H1 (cell line): ENCODE measurements around the gene USP24. TPM values are rescaled to one million over a fixed set of nuclear protein-coding genes. Genes with fewer than 3 reads are reported as not detected.

Experiments
- CTCF ChIA-PET: fragments of 300-600 bp; sonication (Branson Sonifier 250); formaldehyde crosslinking; loops from one replicate; lab custom pipeline; 2021; ENCODE audit not compliant: partially characterized antibody; lab: Charles Lee
- POLR2A ChIA-PET: fragments of 300-600 bp; sonication (Branson Sonifier 250); formaldehyde crosslinking; loops from one replicate; lab custom pipeline; 2021; ENCODE audit warnings: inconsistent platforms; ENCODE audit not compliant: partially characterized antibody; lab: Charles Lee
- DNase-seq, 2 experiments: peaks; one replicate each; pipeline versions ENCODE4 v3.0.0 to v3.0.0-alpha.2; 2010 to 2022; ENCODE audit warnings: low spot score in 2 of 2, low read depth in 1 of 2, mixed read lengths in 1 of 2
- FAIRE-seq: peaks from 2 replicates; lab custom pipeline; 2011; peaks lifted over from hg19 to GRCh38; lab: Jason Lieb, UNC
- H2AFZ ChIP-seq: 2 replicates; pipeline ENCODE4 v1.8.1; 2012; ENCODE audit warnings: low read length, inconsistent platforms
- H2AK5ac ChIP-seq: 2 replicates; pipeline ENCODE4 v1.6.1; 2013; ENCODE audit warnings: low read depth, low read length
- H2BK120ac ChIP-seq: replicated peaks from 2 replicates; pipeline ENCODE3; 2013; ENCODE audit warnings: low read depth, low read length, inconsistent platforms
- H2BK12ac ChIP-seq: 2 replicates; pipeline ENCODE4 v1.6.1; 2013; ENCODE audit warnings: low read depth, low read length
- H2BK15ac ChIP-seq: 2 replicates; pipeline ENCODE4 v1.6.1; 2013; ENCODE audit warnings: low read length
- H2BK20ac ChIP-seq: 2 replicates; pipeline ENCODE4 v1.6.1; 2013; ENCODE audit warnings: low read length
- H2BK5ac ChIP-seq: 2 replicates; pipeline ENCODE4 v1.6.1; 2013; ENCODE audit warnings: low read depth, low read length
- H3K14ac ChIP-seq: 2 replicates; pipeline ENCODE4 v1.6.1; 2013; ENCODE audit warnings: inconsistent platforms; ENCODE audit not compliant: insufficient read length
- H3K18ac ChIP-seq: 2 replicates; pipeline ENCODE4 v1.6.1; 2013; ENCODE audit warnings: low read length; ENCODE audit errors: extremely low read depth
- H3K23ac ChIP-seq: 2 replicates; pipeline ENCODE4 v1.6.1; 2013; ENCODE audit warnings: inconsistent platforms; ENCODE audit not compliant: insufficient read length
- H3K23me2 ChIP-seq: 2 replicates; pipeline ENCODE4 v1.6.1; 2013; ENCODE audit warnings: low read depth, low read length
- H3K27ac ChIP-seq: 2 replicates; pipeline ENCODE4 v1.6.1; 2011; ENCODE audit warnings: low read depth, low read length, inconsistent platforms
- H3K27me3 ChIP-seq, 4 experiments: replicated peaks in 1 of 4; 1 replicate in 1 of 4; 2 replicates in 3 of 4; pipeline versions ENCODE4 v1.6.1 to v1.8.1; 2011 to 2013; ENCODE audit warnings: low read length in 3 of 4, mild to moderate bottlenecking in 3 of 4, inconsistent platforms in 2 of 4, mixed read lengths in 2 of 4, moderate library complexity in 1 of 4; ENCODE audit not compliant: control insufficient read depth in 3 of 4, insufficient read depth in 3 of 4; ENCODE audit errors: extremely low read depth in 1 of 4
- H3K36me3 ChIP-seq, 4 experiments: 2 replicates each; pipeline versions ENCODE4 v1.6.1 to v1.8.1; 2011 to 2013; ENCODE audit warnings: mild to moderate bottlenecking in 4 of 4, low read length in 3 of 4, moderate library complexity in 2 of 4, control low read depth in 1 of 4, inconsistent platforms in 1 of 4; ENCODE audit not compliant: insufficient read depth in 4 of 4, control insufficient read depth in 2 of 4
- H3K4ac ChIP-seq: replicated peaks from 2 replicates; pipeline ENCODE3; 2013; ENCODE audit warnings: low read length, low read depth, mixed read lengths, inconsistent platforms; ENCODE audit not compliant: insufficient read length
- H3K4me1 ChIP-seq, 4 experiments: replicated peaks in 1 of 4; 1 replicate in 1 of 4; 2 replicates in 3 of 4; pipeline versions ENCODE4 v1.6.1 to v1.8.1; 2011 to 2013; ENCODE audit warnings: low read length in 3 of 4, inconsistent platforms in 2 of 4, mixed read lengths in 1 of 4; ENCODE audit not compliant: insufficient read depth in 4 of 4, control insufficient read depth in 3 of 4
- H3K4me2 ChIP-seq, 2 experiments: 2 replicates each; pipeline versions ENCODE4 v1.6.1 to v1.8.1; 2011 to 2013; ENCODE audit warnings: low read depth in 2 of 2, low read length in 2 of 2, control low read depth in 1 of 2, inconsistent platforms in 1 of 2, mild to moderate bottlenecking in 1 of 2; ENCODE audit not compliant: insufficient read depth in 1 of 2
- H3K4me3 ChIP-seq, 4 experiments: fragments of 200-600, 300-600 bp in 1 of 4; sonication (generic), shearing (Covaris generic), sonication (Bioruptor Twin) in 1 of 4; 2 replicates each; pipeline versions ENCODE4 v1.5.1 to v1.8.1; 2011 to 2016; ENCODE audit warnings: low read length in 4 of 4, low read depth in 3 of 4, control low read depth in 2 of 4, inconsistent platforms in 2 of 4, mild to moderate bottlenecking in 2 of 4, mixed read lengths in 1 of 4, moderate library complexity in 1 of 4; ENCODE audit not compliant: insufficient read depth in 2 of 4; ENCODE audit errors: extremely low read depth in 1 of 4
- H3K56ac ChIP-seq: replicated peaks from 2 replicates; pipeline ENCODE3; 2013; ENCODE audit warnings: low read depth, mild to moderate bottlenecking, mixed read lengths, low read length, inconsistent platforms; ENCODE audit not compliant: insufficient read length
- H3K79me1 ChIP-seq: 2 replicates; pipeline ENCODE4 v1.6.1; 2013; ENCODE audit warnings: low read depth, low read length, control low read depth
- H3K79me2 ChIP-seq, 2 experiments: 2 replicates each; pipeline versions ENCODE4 v1.6.1 to v1.8.1; 2012 to 2013; ENCODE audit warnings: low read length in 2 of 2, mild to moderate bottlenecking in 2 of 2, inconsistent platforms in 1 of 2; ENCODE audit not compliant: insufficient read depth in 2 of 2, control insufficient read depth in 1 of 2
- H3K9ac ChIP-seq, 4 experiments: replicated peaks in 1 of 4; 1 replicate in 1 of 4; 2 replicates in 3 of 4; pipeline versions ENCODE4 v1.6.1 to v1.8.1; 2011 to 2013; ENCODE audit warnings: low read depth in 3 of 4, low read length in 3 of 4, control low read depth in 2 of 4, mild to moderate bottlenecking in 2 of 4, moderate library complexity in 2 of 4, inconsistent platforms in 1 of 4; ENCODE audit errors: extremely low read depth in 1 of 4
- H3K9me3 ChIP-seq, 2 experiments: 2 replicates each; pipeline versions ENCODE4 v1.6.1 to v1.8.1; 2012 to 2013; ENCODE audit warnings: mild to moderate bottlenecking in 2 of 2, moderate library complexity in 2 of 2, control low read depth in 1 of 2, inconsistent platforms in 1 of 2, low read depth in 1 of 2, low read length in 1 of 2, mixed read lengths in 1 of 2; ENCODE audit not compliant: insufficient read depth in 2 of 2
- H4K20me1 ChIP-seq, 2 experiments: replicated peaks in 1 of 2; 2 replicates each; pipeline versions ENCODE3 to v1.8.1; 2011 to 2013; ENCODE audit warnings: inconsistent platforms in 2 of 2, low read length in 2 of 2, mild to moderate bottlenecking in 1 of 2; ENCODE audit not compliant: insufficient read depth in 2 of 2, control insufficient read depth in 1 of 2
- H4K5ac ChIP-seq: 2 replicates; pipeline ENCODE4 v1.6.1; 2013; ENCODE audit warnings: low read length, low read depth, mixed read lengths, inconsistent platforms; ENCODE audit not compliant: insufficient read length
- H4K8ac ChIP-seq: 2 replicates; pipeline ENCODE4 v1.8.0; 2013; ENCODE audit warnings: mild to moderate bottlenecking, moderate library complexity, low read length, inconsistent platforms; ENCODE audit not compliant: insufficient read depth; ENCODE audit errors: extremely low read depth
- H4K91ac ChIP-seq: replicated peaks from 2 replicates; pipeline ENCODE3; 2013; ENCODE audit warnings: low read length, mixed read lengths, inconsistent platforms; ENCODE audit not compliant: insufficient read length
- BCL11A ChIP-seq, 2 experiments: IDR thresholded peaks; one replicate each; pipeline ENCODE4 v1.6.1; 2011; ENCODE audit warnings: low read depth in 2 of 2, low read length in 2 of 2, mild to moderate bottlenecking in 2 of 2
- CBX5 ChIP-seq: fragments of 300-800, 300-1000 bp; sonication (generic); IDR thresholded peaks from 2 replicates; pipeline ENCODE4 v1.7.1; 2016; ENCODE audit warnings: antibody characterized with exemption, low read length, low read depth
- CREB1 ChIP-seq: IDR thresholded peaks from 2 replicates; pipeline ENCODE4 v1.6.1; 2012; ENCODE audit warnings: inconsistent platforms
- CTBP2 ChIP-seq: IDR thresholded peaks from 2 replicates; pipeline ENCODE4 v1.7.0; 2011; ENCODE audit warnings: borderline replicate concordance, mild to moderate bottlenecking, moderate library complexity, mixed read lengths, low read length; ENCODE audit not compliant: insufficient read depth, insufficient read length
- CTCF ChIP-seq, 3 experiments: IDR thresholded peaks; 1 replicate in 2 of 3; 2 replicates in 1 of 3; pipeline versions ENCODE4 v1.5.1 to v1.6.1; 2011; ENCODE audit warnings: low read length in 3 of 3, mild to moderate bottlenecking in 3 of 3, inconsistent platforms in 2 of 3, low read depth in 1 of 3, moderate library complexity in 1 of 3; ENCODE audit not compliant: insufficient read depth in 1 of 3; ENCODE audit errors: control extremely low read depth in 1 of 3
- HDAC2 ChIP-seq, 2 experiments: fragments of 300-600 bp in 1 of 2; sonication (generic) in 1 of 2; IDR thresholded peaks; 2 replicates each; pipeline ENCODE4 v1.6.1; 2011 to 2012; ENCODE audit warnings: low read depth in 2 of 2, low read length in 2 of 2, mild to moderate bottlenecking in 2 of 2, moderate library complexity in 2 of 2, borderline replicate concordance in 1 of 2, inconsistent platforms in 1 of 2
- KDM4A ChIP-seq: IDR thresholded peaks from one replicate; pipeline ENCODE4 v1.7.1; 2012; ENCODE audit warnings: low read depth, mild to moderate bottlenecking, moderate library complexity, low read length, inconsistent platforms; ENCODE audit not compliant: severe bottlenecking
- PHF8 ChIP-seq: fragments of 200-600 bp; sonication (generic); conservative IDR thresholded peaks from 2 replicates; pipeline ENCODE4 v1.7.1; 2012; ENCODE audit warnings: low read depth, mild to moderate bottlenecking, inconsistent platforms, low read length, moderate library complexity
- POLR2A ChIP-seq, 2 experiments: IDR thresholded peaks; 1 replicate in 1 of 2; 2 replicates in 1 of 2; pipeline ENCODE4 v1.6.1; 2011; ENCODE audit warnings: low read depth in 2 of 2, low read length in 2 of 2, mild to moderate bottlenecking in 2 of 2; ENCODE audit errors: control extremely low read depth in 1 of 2
- RXRA ChIP-seq: IDR thresholded peaks from 2 replicates; pipeline ENCODE4 v1.6.1; 2011; ENCODE audit warnings: low read depth, mild to moderate bottlenecking, low read length, moderate library complexity; ENCODE audit not compliant: insufficient read depth
- SAP30 ChIP-seq: fragments of 300-600 bp; sonication (generic); IDR thresholded peaks from 2 replicates; pipeline ENCODE4 v1.7.1; 2012; ENCODE audit warnings: low read length, moderate library complexity, mild to moderate bottlenecking, inconsistent platforms; ENCODE audit not compliant: insufficient read depth, insufficient replicate concordance
- WGBS, 2 experiments: shearing (Covaris generic) in 1 of 2; methylation state at CpG; one replicate each; pipeline versions ENCODE4 v1.1.6 to v1.1.7; 2013 to 2015; ENCODE audit warnings: low lambda C conversion rate in 2 of 2, mixed read lengths in 2 of 2, inconsistent platforms in 1 of 2, low coverage in 1 of 2, missing lambda C conversion rate in 1 of 2; ENCODE audit not compliant: insufficient replicate concordance in 2 of 2, insufficient coverage in 1 of 2, insufficient read length in 1 of 2; ENCODE audit errors: extremely low coverage in 1 of 2, missing lambda C conversion rate in 1 of 2; 5-methylcytosine and 5-hydroxymethylcytosine counted together
- polyA plus RNA-seq, 7 experiments: library from polyadenylated mRNA; depleted of rRNA in 3 of 7; stranded (reverse) in 5 of 7; unstranded in 2 of 7; fragments of >200 nt in 5 of 7; fragments of 200-250 nt in 2 of 7; gene quantifications; 1 replicate in 5 of 7; 2 replicates in 1 of 7; 4 replicates in 1 of 7; pipeline versions ENCODE4 v1.2.1 to v1.2.3, GENCODE V29; 2011 to 2013; ENCODE audit warnings: missing spikeins in 2 of 7, mixed read lengths in 2 of 7
- total RNA-seq: library from RNA; stranded (reverse); fragmentation: NEBNext Ultra II Directional; extraction: Animal tissue kit (Norgen Biotek cat#: 25700); gene quantifications from 2 replicates; pipeline ENCODE4 v1.2.1, GENCODE V29; 2021

Gene USP24
- total and polyA plus RNA-seq, 2 of the 8 experiments (the other 6 are each of a cell fraction or from before 2014, with no cell fraction given): 11.1 to 34.6 TPM

- Histone ChIP-seq H3K56ac (no peak overlapping the region), H2BK12ac (no peak overlapping the region), H3K18ac (no peak overlapping the region), H2AK5ac (no peak overlapping the region), H3K4me3 (no peak overlapping the region), H3K14ac (no peak overlapping the region), H3K36me3 (peaks cover 0 to 13% (median 4%) of the 10 kb centered on the region in 4 experiments; a peak in 5 of 8 replicates), H3K4me2 (no peak overlapping the region), H2AFZ (no peak overlapping the region), H3K23me2 (no peaks in the 10 kb centered on the region), H2BK120ac (no peak overlapping the region), H4K91ac (no peak overlapping the region), H4K8ac (no peak overlapping the region), H3K79me1 (peaks cover 2% of the 10 kb centered on the region; the same call in 1 of the 2 replicates), H3K23ac (no peak overlapping the region), H2BK15ac (no peak overlapping the region), H3K9me3 (no peaks in the 10 kb centered on the region), H2BK5ac (no peak overlapping the region), H3K4me1 (no peaks in the 10 kb centered on the region), H4K5ac (no peak overlapping the region), H4K20me1 (peaks cover 0 to 10% of the 10 kb centered on the region in 2 experiments), H3K27me3 (no peaks in the 10 kb centered on the region), H3K9ac (no peak overlapping the region), H3K79me2 (no peaks in the 10 kb centered on the region), H3K27ac (no peak overlapping the region), H2BK20ac (no peak overlapping the region), H3K4ac (no peak overlapping the region)
- no peak for DNase-seq
- CTCF ChIA-PET: interaction anchor here (0.6 to 2.2 kb wide), 3 partner anchors 9 to 108 kb away, joined by 4 to 11 read pairs (median 5); no protein-coding TSS in a partner anchor
- POLR2A ChIA-PET: no interaction called here
- WGBS, 2 experiments: 92% methylated on average over 5 of the region's 5 CpGs; no CpG with 5 or more reads in 1 of the 2 experiments
- no peak for FAIRE-seq
- TF ChIP-seq CREB1 (no peak), CBX5 (no peak), SAP30 (no peak), KDM4A (no peak), PHF8 (no peak), RXRA (no peak), CTCF (IDR thresholded peaks at IDR 0.05; ENCODE audit: control extremely low read depth in 1 of 3, insufficient read depth in 1 of 3, low read depth in 1 of 3, low read length in 3 of 3) (no peak), POLR2A (IDR thresholded peaks at IDR 0.05; ENCODE audit: control extremely low read depth in 1 of 2, low read depth in 2 of 2, low read length in 2 of 2) (no peak), CTBP2 (no peak), BCL11A (IDR thresholded peaks at IDR 0.05; ENCODE audit: low read depth in 2 of 2, low read length in 2 of 2) (no peak), HDAC2 (IDR thresholded peaks at IDR 0.05; ENCODE audit: borderline replicate concordance in 1 of 2, low read depth in 2 of 2, low read length in 2 of 2) (no peak)
These were observed 160.8 kb downstream of the USP24 start for GRCh38 chr1:55054396-55054795.
